UCSD-AML1 (cell line): ENCODE results near the gene WNK3.
"Not testable (repeated sequence)": the region's sequence is repeated elsewhere in the genome, so short reads cannot be mapped to it uniquely, and the experiment has no call there.

Source experiments
- DNase-seq: peaks from one replicate; lab custom pipeline; 2025; ENCODE audit not compliant: unreplicated experiment; lab: John Stamatoyannopoulos, UW

Gene WNK3

DNA sequence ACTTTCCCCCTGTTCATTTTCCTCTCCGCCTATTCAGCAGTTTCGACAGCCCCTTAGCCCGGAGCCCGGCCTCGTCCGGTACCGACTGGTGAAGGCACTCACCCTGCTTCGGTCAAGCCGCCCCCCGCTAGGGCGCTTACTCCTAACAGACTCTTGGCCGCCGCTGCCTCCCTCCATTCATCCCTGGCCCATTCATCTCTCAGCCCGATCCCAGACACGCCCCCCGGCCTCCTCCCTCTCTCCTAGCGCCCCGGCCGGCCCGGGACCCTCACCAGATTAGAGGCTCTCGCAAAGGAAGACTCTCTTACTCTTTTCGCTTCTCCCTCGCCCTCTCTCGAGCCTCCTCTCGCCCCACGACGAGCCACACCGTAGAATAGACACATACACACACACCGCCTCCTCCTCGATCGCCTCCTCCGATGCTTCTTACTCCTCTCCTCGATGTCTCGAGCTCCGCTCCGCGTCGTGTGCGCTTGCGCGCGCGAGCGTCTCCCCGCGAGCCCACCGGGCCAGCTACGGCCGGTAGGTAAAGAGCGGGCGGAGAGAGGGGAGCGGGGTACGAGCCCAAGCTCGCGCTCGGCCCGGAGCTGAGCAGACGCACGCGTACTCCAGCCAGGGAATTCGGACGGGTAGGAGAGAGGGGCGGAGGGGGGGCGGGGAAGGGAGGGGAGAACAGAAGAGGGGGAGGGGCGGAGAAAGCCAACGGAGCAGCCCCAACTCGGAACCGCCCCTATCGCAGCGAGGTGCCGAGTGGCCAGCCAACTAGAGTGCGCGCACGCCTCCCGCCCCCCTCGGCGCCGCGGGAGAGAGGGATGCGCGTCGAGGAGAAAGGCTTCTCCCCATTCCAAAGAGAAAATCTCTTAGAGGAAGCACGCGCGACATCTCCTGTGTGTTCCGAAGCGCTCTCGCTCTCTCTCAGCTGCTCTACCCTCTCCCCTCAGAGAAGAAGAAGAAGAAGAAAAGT is at the start of gene WNK3:
TSS of gene WNK3 (minus strand) at position 633 of the 964 bp plus-strand sequence.
- no peak for DNase-seq

DNA sequence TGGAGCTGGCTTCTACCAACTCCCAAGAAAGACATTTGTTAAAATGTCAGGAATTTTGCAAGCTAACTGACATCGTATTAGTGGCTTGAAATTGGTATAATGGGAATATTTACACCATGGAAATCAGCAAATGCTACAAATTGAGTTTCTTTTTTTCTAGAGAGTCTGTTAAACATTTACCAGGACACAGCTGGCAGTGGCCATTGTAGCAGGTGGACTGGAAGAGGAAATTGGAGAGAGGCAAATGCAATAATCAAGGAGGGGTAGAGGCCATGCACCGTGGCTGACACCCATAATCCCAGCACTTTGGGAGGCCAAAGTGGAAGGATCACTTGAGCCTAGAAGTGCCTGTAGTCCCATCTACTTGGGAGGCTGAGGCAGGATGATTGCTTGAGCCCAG is 49.4 kb upstream of the WNK3 start:
- DNase-seq: no peak

DNA sequence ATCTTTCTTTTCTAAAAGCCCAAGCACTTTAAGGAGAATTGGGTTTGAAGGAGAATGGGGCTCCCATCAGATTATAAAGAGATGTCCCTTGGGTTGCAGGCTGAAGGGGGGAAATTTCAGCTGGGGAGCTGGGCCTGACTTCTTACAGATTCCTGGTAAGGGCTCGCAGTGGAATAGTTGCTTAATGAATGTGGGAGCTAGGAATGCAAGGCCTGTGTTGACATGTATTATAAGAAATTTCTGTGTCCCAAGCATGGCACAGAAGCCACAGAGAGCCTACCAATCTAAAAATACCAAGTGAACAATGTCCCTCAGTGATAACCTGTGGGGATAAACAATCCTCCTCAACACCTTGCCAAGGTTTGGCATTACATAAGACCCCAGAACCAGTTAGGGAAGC is 39.3 kb upstream of the WNK3 start:
- no peak for DNase-seq

DNA sequence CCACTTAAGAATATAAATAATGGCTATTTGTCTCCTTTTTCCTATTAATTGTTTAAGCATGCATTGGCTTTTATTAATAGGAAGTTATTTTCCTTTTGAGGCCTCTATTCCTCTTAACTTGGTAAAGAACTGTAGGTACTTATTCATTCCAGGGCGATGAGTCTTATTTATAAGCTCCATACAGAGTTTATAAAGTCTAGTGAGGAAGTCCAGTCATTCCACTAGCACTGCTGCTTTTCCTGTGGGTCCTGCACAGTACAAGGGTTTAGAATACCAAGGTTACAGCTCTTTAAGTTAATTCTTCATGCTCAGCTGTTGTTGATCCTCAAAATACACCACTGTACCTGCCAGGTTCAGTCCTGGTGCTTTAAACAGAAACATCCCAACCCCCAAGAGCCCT is 28.5 kb upstream of the WNK3 start:
- DNase-seq: no peak

DNA sequence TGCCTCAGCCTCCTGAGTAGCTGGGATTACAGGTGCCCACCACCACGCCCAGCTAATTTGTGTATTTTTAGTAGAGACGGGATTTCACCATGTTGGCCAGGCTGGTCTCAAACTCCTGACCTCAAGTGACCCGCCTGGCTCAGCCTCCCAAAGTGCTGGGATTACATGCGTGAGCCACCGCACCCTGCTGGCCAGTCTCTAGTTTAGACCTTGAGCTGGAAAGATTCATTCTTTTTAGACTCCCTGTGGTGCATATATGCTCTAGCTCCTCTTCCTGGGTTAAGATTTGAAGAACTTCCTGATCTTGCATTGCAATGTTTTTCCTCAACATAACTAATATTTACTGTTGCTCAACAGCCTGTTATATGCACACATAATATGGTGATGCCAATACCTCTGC is 26.8 kb upstream of the WNK3 start:
- DNase-seq: not testable (repeated sequence)

DNA sequence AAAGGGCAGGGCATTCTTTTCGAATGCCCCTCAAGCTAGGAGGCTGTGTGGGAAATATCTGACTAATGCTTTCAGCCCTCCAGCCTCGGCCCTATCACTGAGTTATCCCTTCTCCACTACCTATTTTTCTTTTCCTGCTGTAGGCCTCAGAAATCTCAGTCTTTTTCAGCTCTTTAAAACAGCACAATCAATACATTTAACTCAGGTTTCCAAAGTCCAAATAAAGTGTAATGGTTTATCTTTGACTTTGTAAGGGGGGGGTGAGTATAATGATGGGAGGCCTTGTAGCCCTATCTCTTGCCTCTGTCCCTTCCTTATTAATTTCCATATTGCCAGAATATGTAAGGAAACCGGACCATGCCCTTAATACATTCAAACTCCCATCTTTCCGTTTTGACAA is 1.6 kb upstream of the WNK3 start:
- DNase-seq: no peak

DNA sequence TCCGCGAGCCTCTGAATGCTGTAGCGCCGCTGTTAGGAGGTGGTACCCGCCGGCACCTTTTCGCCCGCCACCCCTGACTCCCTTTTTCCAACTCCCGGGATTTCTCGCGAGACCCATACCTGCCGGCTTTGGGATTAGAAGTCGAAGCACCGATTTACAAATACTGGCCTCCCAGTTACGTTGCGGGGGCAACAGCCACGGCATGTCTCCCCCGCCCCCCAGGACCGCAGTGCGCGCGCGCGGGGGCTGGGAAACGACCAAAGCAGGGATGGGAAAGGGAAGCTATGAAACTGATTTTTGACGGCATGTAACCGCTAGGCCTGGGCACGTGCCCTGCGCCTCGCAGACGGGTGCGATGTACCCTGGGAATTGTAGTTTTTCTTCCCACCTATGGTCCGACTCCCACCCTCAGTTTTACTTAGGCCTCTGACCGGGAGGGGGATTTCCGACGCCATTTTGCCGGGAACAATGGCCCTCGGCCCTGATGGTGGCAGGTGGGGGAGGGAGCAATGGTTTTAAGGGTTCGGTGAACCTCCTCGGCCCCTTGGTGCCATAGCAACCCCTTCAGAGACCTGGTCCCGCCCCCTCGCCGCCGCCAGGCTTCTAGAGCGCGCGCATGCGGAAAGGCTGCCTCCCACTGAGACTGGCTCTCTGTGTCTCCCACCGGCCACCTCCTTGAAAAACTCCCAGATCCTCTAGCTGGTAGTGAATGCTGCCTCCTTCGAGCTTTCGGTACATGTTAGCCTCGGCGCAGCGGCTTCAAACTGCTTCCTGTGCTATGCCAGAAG is 772 bp upstream of the WNK3 start:
- no peak for DNase-seq

DNA sequence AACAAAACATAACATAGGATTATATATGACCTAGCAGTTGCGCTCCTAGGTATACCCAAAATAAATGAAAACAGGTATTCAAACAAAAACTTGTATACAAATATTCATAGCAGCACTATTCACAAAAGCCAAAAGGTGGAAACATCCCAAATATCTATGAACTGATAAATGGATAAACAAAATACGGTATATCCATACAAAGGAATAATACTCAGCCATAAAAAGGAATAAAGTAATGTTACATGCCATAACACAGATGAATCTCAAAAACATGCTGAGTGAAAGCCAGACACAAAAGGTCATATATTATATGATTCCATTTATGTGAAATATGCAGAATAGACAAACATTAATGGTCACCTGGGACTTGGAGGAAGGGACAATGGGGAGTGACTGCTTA is 5.2 kb downstream of the WNK3 start:
- no peak for DNase-seq

DNA sequence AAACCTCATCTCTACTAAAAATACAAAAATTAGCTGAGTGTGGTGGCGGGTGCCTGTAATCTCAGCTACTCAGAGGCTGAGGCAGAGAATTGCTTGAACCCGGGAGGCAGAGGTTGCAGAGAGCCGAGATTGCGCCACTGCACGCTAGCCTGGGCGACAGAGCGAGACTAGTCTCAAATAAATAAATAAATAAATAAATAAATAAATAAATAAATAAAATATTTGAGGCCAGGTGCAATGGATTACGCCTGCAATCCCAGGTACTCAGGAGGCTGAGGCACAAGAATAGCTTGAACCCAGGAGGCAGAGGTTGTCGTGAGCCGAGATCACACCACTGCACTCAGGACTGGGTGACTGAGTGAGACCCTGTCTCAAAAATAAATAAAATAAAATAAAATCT is 20.5 kb downstream of the WNK3 start:
- DNase-seq: not testable (repeated sequence)

DNA sequence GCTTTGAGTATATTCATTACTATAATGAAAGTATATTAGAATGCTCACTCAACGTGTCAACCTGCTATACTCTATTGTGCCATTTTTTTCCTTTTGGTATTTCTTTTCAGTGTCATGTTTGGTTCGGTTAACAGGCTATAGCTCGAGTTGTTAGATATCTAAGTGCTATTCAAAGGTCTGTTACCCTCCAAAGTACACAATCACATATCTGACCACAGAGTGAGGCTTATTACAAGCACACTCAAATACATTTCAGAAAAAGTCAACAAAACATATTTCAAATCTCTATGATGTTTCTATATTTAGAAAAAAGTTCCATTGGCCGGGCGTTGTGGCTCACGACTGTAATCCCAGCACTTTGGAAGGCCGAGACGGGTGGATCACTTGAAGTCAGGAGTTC is 32.8 kb downstream of the WNK3 start:
- no peak for DNase-seq

DNA sequence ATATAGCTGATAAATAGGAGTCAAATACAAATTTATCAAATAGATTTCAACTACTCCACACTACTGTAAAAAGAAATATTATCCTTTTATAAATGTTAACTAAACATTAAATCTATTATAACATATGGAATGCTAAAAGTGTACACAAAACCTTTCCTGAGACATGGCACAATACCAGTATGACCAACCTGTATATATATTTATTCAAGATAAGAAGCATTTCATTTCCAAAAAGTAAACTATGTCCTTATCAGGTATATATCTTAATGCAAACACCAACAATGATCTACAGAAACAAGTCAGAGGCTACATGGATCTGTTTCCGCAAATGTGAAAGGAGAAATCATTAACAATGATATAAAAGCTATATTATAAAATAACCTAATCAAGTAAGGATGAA is 37.8 kb downstream of the WNK3 start:
- DNase-seq: no peak

DNA sequence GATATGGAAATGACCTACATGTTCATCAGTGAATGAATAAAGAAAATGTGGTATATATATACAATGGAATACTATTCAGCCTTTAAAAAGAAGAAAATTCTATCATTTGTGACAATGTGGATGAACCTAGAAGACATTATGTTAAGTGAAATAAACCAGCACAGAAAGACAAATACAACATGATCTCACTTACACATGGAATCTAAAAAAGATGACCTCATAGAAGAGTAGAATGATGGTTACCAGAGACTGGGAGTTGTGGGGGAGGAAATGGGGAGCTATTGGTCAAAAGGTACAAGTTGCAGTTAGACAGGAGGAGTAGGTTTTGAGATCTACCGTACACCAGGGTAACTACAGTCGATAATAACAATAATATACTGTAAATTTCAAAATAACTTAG is 51.5 kb downstream of the WNK3 start:
- DNase-seq: no peak

DNA sequence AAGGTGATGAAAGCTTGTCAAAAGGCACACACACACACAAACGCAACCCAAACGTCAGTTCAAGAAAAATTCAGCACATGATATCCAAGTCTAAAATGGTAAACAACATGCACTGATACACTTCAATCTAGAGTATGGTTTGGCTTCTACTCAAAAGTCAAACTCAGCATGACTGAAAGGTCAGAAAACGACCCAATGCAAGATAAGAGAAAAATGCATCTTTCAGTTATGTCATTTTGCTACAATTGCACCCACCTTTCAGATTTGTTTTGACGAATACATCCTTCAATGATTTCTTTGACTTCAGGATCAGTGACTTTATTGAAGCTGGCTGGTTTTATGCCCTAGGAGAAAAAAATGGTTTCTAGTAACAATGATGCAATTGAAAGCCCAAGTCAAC is 56.3 kb downstream of the WNK3 start:
- no peak for DNase-seq

DNA sequence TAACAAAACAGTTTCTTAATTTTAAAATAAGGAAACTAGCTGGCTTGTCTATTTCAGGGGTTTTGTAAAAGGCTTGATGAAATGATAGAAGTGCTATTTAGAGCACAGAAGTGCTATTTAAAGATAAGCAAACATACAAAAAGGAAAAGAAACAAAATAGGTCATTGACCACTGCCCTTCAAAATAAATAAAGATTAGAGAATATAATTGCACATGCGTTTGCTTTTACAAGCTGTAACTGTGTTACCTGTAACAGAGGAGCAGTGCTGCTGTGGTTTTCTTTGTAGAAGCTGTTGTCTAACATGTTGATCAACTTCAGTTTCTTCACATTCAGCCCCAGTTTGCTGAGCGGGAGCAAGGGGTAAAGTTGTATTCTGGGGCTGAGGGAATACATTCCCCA is 63.5 kb downstream of the WNK3 start:
- no peak for DNase-seq

DNA sequence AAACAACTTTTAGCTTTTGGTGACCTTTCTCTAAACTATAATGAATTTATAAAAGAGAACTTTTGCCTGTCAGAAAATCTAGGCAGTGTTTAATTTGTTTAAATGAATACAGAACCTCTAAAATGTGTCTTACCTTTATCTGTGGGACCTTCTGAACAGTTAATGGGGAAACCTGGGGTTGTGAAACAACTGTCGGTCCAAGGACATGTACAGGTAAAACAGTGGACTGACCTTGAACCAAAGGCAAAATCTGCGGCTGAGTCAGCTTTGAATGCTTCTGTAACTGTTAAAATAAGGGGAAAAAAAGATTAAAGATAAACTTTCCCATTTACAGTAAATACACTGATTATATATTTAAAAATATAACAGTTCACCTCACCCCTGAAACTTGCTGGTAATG is 65.1 kb downstream of the WNK3 start:
- DNase-seq: no peak

DNA sequence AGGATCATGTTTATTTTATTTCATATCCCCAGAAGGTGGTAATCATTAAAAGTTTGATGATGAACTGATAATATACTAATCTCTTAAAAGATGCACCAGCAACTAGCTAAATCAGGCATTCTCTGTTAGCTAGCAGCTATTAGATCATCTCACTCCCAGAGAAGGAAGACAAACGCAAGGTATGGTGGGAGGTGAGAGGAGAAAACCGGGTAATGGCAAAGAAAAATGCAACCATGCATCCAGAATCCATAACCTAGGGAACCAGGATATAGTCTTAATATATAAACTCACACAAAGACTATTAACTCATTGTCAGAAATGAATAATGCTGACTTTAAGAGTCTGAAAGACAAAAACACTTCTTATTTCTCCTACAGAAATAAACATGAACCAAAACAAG is 66.1 kb downstream of the WNK3 start:
- no peak for DNase-seq

DNA sequence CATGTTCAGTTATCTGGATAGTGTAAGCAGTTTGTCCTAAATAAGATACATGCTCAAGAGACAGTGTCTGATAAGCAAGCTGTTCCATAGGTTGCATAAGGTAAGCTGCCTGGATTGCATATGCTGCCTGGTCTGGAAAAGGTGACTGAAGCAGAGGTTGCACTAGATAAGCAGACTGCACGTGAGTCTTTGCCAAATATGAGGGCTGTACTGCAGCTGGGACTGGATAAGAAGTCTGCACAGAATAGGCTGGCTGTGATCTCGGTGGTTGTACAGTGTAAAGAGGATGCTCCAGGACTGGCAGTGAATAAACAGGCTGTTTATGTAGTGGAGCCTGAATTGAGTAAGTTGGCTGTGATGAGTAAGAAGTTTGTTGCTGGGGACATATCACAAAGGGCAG is 68.9 kb downstream of the WNK3 start:
- no peak for DNase-seq

DNA sequence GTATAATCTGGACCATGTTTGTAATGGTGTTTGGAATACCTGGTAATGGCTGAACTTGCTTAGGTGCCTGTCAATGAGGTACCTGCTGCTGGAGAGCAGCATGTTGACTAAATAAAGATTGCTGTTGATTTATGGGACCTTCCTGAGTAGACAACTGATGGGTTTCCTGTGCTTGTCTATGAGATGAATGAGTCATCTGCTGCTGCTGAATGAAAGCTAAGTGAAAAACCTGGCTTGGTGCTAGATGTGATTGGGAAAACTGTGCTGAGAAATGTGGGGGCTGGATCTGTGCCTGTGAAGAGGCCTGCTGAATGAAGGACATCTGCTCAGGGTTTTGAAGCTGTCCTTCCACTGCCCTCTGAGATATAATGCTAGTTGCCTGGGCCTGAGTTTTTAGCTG is 69.6 kb downstream of the WNK3 start:
- DNase-seq: no peak

DNA sequence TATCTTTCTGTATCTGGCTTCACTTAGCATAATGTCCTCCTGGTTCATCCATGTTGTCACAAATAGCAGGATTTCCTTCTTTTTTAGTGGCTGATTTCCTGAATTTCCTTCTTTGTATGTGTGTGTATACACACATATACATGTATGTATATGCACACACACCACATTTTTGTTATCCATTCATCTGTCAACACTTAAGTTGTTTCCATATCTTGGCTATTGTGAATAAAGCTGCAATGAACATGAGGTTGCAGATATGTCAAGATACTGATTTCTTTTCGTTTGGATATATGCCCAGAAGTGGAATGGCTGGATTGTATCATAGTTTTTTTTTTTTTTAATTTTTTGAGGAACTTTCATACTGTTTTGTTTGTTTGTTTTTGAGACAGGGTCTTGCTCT is 76.2 kb downstream of the WNK3 start:
- DNase-seq: no peak

DNA sequence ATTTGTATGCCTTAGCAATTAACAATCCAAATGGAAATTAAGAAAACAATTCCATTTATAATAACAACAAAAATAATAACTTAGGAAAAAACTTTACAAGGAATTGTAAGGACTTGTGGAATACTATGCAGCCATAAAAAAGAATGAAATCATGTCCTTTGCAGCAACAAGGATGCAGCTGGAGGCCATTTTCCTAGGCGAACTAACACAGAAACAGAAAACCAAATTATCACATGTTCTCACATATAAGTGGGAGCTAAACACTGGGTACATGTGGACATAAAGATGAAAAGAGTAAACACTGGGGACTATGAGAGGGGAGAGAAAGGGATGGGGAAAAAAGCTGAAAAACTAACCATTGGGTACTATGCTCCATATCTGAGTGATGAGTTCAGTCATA is 77.4 kb downstream of the WNK3 start:
- DNase-seq: no peak

DNA sequence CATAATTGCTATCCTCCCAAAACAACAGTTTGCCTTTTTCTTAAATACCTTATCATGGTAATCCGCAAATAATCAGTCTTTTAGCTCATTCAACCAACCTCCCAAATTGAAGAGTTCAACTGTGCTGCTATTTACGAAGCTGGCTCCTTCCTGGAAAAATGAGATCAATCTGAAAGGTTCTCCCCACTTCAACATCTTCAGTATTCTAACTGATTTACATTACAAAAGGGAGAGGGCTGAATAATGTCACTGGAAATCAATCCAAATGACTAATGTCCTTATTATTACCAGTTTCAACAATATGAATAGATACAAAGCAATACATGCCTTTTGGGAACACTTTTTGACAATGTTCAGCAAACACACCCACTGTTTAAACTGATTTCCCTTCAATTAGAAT is 86.2 kb downstream of the WNK3 start:
- no peak for DNase-seq

DNA sequence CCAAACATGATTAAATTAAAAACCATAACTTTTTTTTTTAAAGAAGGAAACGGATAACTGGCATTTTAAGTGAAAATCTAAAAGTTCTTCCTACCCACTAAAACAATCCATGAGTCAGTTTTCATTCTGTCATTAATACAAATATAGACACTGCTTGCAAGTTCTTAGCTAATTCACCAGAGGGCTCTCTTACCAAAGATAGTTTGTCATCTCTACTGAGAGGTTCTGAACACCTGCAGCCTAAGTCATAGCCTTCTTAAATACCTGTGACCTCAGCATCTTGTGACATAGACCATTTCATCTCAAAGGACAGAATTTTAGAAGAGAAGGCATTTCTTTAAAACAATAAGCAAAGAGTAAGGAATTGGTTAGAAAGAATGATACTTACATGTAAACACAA is 109.5 kb downstream of the WNK3 start:
- no peak for DNase-seq
